HepG2 (cell line): ENCODE results near the gene DPEP2NB. TPM values are rescaled to one million over a fixed set of nuclear protein-coding genes. Genes with fewer than 3 reads are reported as not detected.

ENCODE experiments used
- DDIT3 ChIP-seq: sonication (generic); formaldehyde crosslinking; IDR thresholded peaks from 2 replicates; pipeline ENCODE4 v1.4.0; 2020; ENCODE audit warnings: mild to moderate bottlenecking, missing genetic modification reagents
- HDAC1 ChIP-seq: sonication (generic); formaldehyde crosslinking; IDR thresholded peaks from 2 replicates; pipeline ENCODE4 v1.5.1; 2020; ENCODE audit warnings: mild to moderate bottlenecking, missing genetic modification reagents
- NCOA5 ChIP-seq: sonication (generic); formaldehyde crosslinking; IDR thresholded peaks from 2 replicates; pipeline ENCODE4 v1.4.0; 2020; ENCODE audit warnings: missing genetic modification reagents
- PRDM10 ChIP-seq: sonication (generic); formaldehyde crosslinking; IDR thresholded peaks from 2 replicates; pipeline ENCODE4 v1.4.0; 2020; ENCODE audit warnings: low read depth, missing genetic modification reagents
- RNF219 ChIP-seq: sonication (generic); formaldehyde crosslinking; IDR thresholded peaks from 2 replicates; pipeline ENCODE4 v1.5.0; 2020; ENCODE audit warnings: mild to moderate bottlenecking, missing genetic modification reagents
- TBP ChIP-seq: sonication (generic); formaldehyde crosslinking; IDR thresholded peaks from 2 replicates; pipeline ENCODE4 v1.5.0; 2020; ENCODE audit warnings: missing genetic modification reagents
- YEATS4 ChIP-seq: sonication (generic); formaldehyde crosslinking; IDR thresholded peaks from 2 replicates; pipeline ENCODE4 v1.4.0; 2020; ENCODE audit warnings: missing genetic modification reagents, borderline replicate concordance
- ZNF318 ChIP-seq: sonication (generic); formaldehyde crosslinking; IDR thresholded peaks from 2 replicates; pipeline ENCODE4 v1.4.0; 2020; ENCODE audit warnings: mild to moderate bottlenecking, missing genetic modification reagents
- ZNF589 ChIP-seq: sonication (generic); formaldehyde crosslinking; conservative IDR thresholded peaks from 2 replicates; pipeline ENCODE4 v1.8.0; 2022; ENCODE audit warnings: mild to moderate bottlenecking, moderate library complexity, missing genetic modification reagents
- ZNF776 ChIP-seq: sonication (generic); formaldehyde crosslinking; IDR thresholded peaks from 2 replicates; pipeline ENCODE4 v1.4.0; 2020; ENCODE audit warnings: mild to moderate bottlenecking, missing genetic modification reagents
- ZSCAN9 ChIP-seq: IDR thresholded peaks from 2 replicates; pipeline ENCODE4 v1.6.1; 2016; ENCODE audit warnings: borderline replicate concordance
- polyA plus RNA-seq, 8 experiments: library from polyadenylated mRNA; depleted of rRNA in 3 of 8; stranded (reverse) in 7 of 8; unstranded in 1 of 8; fragments of >200 nt; fragmentation: Illumina TruSeq in 4 of 8; extraction: Trizol in 4 of 8; gene quantifications; 2 replicates each; pipeline versions ENCODE4 v1.2.1 to v1.2.3, GENCODE V29; 2011 to 2016; ENCODE audit warnings: low read depth in 4 of 8, missing spikeins in 1 of 8, mixed read lengths in 1 of 8; ENCODE audit not compliant: insufficient read depth in 1 of 8
- total RNA-seq, 5 experiments: library from RNA; depleted of rRNA; stranded (reverse); fragments of >200 nt; fragmentation: Illumina TruSeq; extraction: Trizol; gene quantifications; 2 replicates each; pipeline ENCODE4 v1.2.3, GENCODE V29; 2016; ENCODE audit warnings: low read depth in 1 of 5

Gene DPEP2NB
- total and polyA plus RNA-seq, 2 of the 13 experiments (the other 11 are each of a cell fraction or from before 2014, with no cell fraction given), result not detected

DNA sequence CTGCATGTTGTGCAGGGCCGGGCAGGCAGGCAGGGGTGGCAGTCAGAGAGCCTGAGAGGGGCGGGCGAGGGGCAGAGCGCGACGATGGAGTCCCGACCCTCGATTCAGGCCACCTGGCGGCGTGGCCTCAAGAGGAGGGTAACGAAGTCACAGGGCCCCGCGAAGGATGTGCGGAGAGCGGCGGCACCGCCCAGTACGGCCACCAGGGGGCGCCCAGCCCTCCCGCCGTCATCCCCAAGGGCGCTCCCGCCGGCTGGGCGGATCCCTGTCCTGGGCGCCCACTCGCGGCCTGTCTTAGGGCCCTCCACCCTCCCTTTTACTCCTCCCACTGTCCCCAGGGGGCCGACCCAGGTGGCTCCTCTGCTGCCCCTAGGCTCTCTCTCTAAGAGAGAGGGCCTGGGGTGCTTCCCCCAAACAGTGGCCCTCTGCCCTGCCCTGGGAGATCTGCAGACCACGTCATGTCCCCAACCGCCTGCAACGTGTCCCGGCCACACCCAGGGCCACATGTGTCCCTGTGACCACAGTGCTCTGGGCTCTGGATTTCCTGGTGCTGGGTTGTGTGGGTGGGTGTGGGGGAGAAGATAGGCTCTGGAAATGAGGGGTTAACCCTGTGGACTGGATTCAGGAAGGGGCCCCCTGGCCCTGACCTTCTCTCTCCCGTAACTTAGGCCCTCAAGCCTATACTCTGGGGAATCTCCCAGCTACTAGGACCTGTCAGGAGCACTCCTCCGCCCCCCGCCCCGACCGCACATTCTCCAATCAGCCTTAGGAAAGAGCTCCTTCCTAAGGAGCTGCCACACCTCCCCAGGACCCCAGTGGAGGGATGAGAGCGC, 22.3 kb downstream of the DPEP2NB start (continued):
- TF ChIP-seq YEATS4 (CRISPR knock-in tag) (peak; percentile 90; the same call in 1 of the 2 replicates), PRDM10 (CRISPR knock-in tag) (peak; percentile 22; the same call in 1 of the 2 replicates), ZNF776 (CRISPR knock-in tag) (0 out of 2 replicates have a peak, but pooled peaks have one; percentile 6), TBP (CRISPR knock-in tag) (no peak), ZNF589 (CRISPR knock-in tag) (peak; percentile 52; the same call in 1 of the 2 replicates), DDIT3 (CRISPR knock-in tag) (no peak), RNF219 (no peak), ZSCAN9 (CRISPR knock-in tag) (peak; percentile 81), NCOA5 (CRISPR knock-in tag) (no peak), HDAC1 (peak; percentile 59), ZNF318 (CRISPR knock-in tag) (peak; percentile 70)
